HL-60 (cell line): ENCODE results near the gene CD82.

Experiments
- DNase-seq, 2 experiments: peaks; one replicate each; pipeline ENCODE4 v3.0.0-alpha.2; 2010 to 2020; ENCODE audit warnings: low read depth in 1 of 2, low spot score in 1 of 2
- H3K27ac ChIP-seq: fragments of 250-450 bp; sonication (Bioruptor Pico); replicated peaks from 2 replicates; pipeline ENCODE4 v1.5.1; 2020; ENCODE audit warnings: mild to moderate bottlenecking, moderate library complexity
- H3K27me3 ChIP-seq: fragments of 250-450 bp; sonication (Bioruptor Pico); 2 replicates; pipeline ENCODE4 v1.5.1; 2021; ENCODE audit warnings: mild to moderate bottlenecking, moderate library complexity; ENCODE audit not compliant: insufficient read depth, poor library complexity, severe bottlenecking
- H3K4me3 ChIP-seq: replicated peaks from 2 replicates; pipeline ENCODE4 v1.5.1; 2011; ENCODE audit warnings: mild to moderate bottlenecking, control low read depth, low read length; ENCODE audit not compliant: insufficient read depth
- CTCF ChIP-seq: IDR thresholded peaks from one replicate; pipeline ENCODE4 v1.5.1; 2011; ENCODE audit warnings: low read length, control low read depth, inconsistent platforms; ENCODE audit not compliant: insufficient read depth
- GABPA ChIP-seq: IDR thresholded peaks from 2 replicates; pipeline ENCODE4 v1.6.1; 2012; ENCODE audit warnings: low read depth
- POLR2AphosphoS5 ChIP-seq: IDR thresholded peaks from 2 replicates; pipeline ENCODE4 v1.6.1; 2012; ENCODE audit warnings: low read depth
- REST ChIP-seq: IDR thresholded peaks from 2 replicates; pipeline ENCODE4 v1.6.1; 2012; ENCODE audit warnings: low read depth; ENCODE audit not compliant: insufficient replicate concordance
- SPI1 ChIP-seq: IDR thresholded peaks from 2 replicates; pipeline ENCODE4 v1.6.1; 2012; ENCODE audit warnings: low read depth, mild to moderate bottlenecking, borderline replicate concordance

The CD82 gene

GRCh38 chr11:44611088-44611487 lies 45.6 kb downstream of the CD82 start:
- DNase-seq, result no peak
- Histone ChIP-seq H3K27ac (no peak overlapping the region), H3K27me3 (no peaks in the 10 kb centered on the region), H3K4me3 (no peak overlapping the region)
- TF ChIP-seq REST, result no peak
- TF ChIP-seq SPI1, result no peak
- TF ChIP-seq CTCF, result no peak
- no peak for TF ChIP-seq GABPA
- TF ChIP-seq POLR2AphosphoS5, result no peak

- Histone ChIP-seq H3K4me3 (no peak overlapping the region), H3K27me3 (no peaks in the 10 kb centered on the region), H3K27ac (0 out of 2 replicates have a peak overlapping the region, but pooled peaks have one; percentile 19)
- TF ChIP-seq POLR2AphosphoS5, result no peak
- TF ChIP-seq GABPA, result no peak
- TF ChIP-seq SPI1, result peak; percentile 48; the same call in 1 of the 2 replicates
- TF ChIP-seq REST, result no peak
- no peak for TF ChIP-seq CTCF
- DNase-seq, result peak in 1 of 2 experiments; percentile 51
These were observed 46.4 kb downstream of the CD82 start for GRCh38 chr11:44611687-44612434.

GRCh38 chr11:44613153-44613552 lies 47.7 kb downstream of the CD82 start:
- H3K4me3 ChIP-seq, result no peak overlapping the region
- no peak for DNase-seq
- no peak overlapping the region for H3K27ac ChIP-seq

More at GRCh38 chr11:44613153-44613552, 47.7 kb downstream of the CD82 start:
- TF ChIP-seq SPI1, result no peak
- no peak for TF ChIP-seq CTCF
- no peak for TF ChIP-seq POLR2AphosphoS5
- no peak for TF ChIP-seq GABPA
- TF ChIP-seq REST, result no peak
- H3K27me3 ChIP-seq, result no peaks in the 10 kb centered on the region
